GM18526 (cell line): ENCODE data around the gene CYB5D1.

Experiments
- POLR2A ChIP-seq: IDR thresholded peaks from 3 replicates; pipeline ENCODE4 v1.6.1; 2011; ENCODE audit not compliant: insufficient read length; ENCODE audit errors: extremely low read depth

Gene CYB5D1

DNA sequence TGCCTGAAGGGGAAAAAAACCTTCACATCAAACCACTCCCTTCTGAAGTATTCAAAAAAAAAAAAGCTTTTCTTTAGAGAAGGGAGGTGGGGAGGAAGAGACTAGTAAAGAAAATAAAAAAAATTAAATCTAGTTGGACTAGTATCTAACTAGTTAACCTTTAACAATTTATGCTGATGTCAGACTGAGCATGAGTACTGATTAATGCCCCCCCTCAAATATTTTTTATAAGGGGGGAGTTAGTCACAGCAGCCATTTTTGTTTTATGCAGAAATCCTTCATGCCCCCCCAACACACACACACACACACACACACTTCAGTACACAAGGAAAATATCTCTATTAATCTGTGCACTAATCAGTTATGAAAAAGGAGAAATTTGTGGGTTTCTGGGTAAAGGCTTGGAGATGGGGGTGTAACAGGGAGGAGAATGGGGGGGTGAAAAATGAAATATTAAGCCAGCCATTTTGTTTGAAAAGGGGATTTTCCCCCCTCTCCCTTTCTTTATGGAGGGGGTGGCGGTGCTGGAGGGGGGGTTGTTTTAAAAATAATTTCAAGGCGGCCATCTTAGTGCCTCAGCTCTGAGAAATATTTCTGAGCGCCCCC, 26.1 kb downstream of the CYB5D1 start:
- no peak for TF ChIP-seq POLR2A

DNA sequence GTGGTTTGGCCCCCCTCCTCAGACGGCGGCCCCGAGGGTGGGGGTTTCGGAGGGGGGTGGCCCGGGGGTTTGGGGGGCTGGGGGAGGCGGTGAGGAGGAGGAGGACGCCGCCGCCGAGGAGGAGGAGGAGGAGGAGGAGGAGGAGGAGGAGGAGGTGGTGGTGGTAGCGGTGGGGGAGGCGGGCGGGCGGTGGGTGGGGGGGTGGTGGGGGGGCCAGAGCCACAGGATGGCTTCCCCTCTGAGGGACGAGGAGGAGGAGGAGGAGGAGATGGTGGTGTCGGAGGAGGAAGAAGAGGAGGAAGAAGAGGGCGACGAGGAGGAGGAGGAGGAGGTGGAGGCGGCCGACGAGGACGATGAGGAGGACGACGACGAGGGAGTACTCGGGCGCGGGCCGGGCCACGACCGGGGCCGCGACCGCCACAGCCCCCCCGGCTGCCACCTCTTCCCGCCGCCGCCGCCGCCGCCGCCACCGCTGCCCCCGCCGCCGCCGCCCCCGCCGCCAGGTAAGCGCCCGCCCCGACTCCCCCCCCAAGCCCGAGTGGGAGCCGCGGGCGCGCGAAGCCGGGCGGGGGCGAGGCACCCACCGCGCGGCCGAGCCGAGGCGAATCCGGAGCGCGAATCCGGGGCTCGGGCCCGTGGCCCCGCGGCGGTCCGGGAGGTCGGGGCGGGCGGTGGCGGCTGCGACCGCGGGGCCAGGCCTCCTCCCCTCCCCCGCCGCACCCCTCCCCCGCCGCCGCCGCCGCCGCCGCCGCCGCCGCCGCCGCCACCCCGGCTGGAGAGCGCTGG, 27.0 kb downstream of the CYB5D1 start:
- TF ChIP-seq POLR2A, result peak; percentile 33

DNA sequence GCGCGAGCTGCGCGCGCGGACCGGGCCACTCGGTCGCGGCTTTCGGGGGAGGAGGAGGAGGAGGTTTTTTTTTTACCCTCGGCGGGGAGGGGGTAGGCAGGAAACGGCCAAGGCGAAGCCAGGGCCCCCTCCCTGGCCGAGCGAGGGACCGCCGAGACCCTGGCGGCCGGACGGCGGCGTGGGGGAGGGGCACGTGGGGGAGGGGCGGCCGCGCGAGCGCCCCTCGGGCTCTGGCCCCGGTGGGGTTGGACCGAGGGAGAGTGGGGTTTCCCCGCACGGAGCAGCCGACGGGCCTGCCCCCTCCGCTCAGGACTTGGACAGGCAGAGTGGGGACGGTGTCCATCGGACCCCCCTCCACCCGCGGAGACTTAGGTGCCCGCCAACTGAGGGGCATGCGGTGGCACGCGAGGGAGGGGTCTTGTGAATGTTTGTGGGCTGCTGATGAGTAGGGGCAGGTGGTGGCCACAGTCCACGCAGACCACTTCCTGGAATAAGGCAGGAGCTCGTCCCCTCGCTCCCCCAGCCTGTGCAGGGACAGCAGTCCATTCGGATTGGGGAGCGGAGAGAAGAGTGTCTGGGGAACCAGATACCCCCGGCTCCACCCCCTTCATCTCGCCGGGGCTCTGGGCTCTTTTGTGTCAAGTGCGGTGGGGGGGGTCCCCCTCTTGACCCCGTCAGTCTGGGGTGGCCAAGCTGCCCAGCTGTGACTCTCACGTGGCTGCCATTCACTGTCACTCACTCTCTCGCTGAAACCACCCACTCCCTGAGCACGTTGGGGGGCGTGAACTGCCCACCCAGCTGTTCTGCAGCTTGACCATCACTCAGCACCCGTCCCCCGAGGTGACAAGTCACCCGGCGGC, 27.8 kb downstream of the CYB5D1 start:
- peak; percentile 43 for TF ChIP-seq POLR2A

- no peak for TF ChIP-seq POLR2A
These were observed 28.6 kb downstream of the CYB5D1 start for GRCh38 chr17:7886227-7887037.

- no peak for TF ChIP-seq POLR2A
These were observed 29.3 kb downstream of the CYB5D1 start for GRCh38 chr17:7887038-7887481.

DNA sequence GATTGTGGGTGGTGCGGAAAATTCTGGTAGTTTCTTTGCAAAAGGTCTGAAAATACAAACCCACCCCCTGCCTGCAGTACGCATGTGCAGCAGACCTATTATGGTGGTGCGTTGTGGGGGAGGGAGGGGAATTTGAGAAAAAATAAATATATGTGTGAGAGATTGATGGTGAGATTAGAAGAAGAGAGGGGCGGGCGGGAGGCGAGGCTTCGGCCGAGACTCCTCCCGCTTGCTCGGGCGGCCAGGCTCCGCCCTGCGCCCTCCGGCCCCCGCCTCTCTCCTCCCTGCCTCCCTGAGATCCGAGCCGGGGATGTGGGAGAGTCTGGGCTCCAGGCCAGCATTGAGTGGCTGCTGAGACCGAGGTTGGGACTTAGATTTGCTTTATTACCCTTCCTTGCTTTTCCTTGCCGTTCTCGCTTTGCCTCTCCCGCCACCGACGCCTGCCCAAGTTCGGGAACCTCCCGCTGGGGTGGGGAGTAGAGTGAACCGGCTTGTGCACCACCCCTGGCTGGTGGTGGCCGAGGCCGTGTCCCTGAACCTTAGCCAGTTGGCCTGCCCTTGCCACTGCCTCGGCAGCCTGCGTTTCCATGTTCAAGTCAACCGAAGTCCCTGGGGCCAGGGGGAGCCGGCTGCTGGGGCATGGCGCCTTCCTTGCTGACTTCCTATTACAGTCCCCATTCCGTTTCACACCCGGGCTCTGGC, 29.8 kb downstream of the CYB5D1 start:
- peak; percentile 40 for TF ChIP-seq POLR2A

DNA sequence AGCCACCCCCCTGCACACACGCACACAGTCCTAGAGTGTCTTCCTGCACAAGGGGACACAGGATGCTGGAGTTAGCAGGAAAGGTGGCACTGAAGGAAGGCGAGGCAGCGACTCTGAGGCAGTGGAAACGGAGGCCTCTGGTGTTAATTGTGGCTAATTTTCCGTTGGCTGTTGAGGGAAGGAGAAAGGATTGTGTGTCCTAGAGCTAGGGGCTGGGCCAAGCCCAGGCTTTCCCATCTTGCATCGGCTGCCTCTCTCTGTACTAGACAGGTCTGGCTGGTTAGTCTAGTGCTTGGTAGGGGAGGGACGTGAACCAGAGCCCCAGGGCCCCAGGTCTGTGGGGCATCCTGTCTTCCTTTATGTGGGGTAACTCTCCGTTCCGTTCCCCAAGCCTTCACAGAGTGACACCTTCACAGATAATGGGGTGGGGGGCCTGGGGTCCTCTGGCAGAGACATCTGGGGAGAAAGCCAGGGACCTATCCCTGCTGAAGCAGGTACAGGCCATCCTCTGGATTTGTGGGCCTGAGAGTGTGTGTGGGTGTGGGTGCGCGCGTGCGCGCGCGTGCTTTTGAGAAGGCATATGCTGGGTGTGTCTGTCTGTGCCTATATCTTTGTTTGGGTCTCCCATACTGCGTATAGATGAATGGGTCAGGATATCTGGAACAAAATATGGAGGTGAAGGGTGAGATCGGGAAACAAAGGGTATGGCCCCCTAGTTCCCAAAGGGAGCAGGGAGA, 30.5 kb downstream of the CYB5D1 start, which contains the start of gene CHD3:
Gene CHD3 (plus strand): TSS at position 606 of the 737 bp plus-strand sequence. CDS start 212 bp downstream, outside the sequence.
- TF ChIP-seq POLR2A, result no peak

DNA sequence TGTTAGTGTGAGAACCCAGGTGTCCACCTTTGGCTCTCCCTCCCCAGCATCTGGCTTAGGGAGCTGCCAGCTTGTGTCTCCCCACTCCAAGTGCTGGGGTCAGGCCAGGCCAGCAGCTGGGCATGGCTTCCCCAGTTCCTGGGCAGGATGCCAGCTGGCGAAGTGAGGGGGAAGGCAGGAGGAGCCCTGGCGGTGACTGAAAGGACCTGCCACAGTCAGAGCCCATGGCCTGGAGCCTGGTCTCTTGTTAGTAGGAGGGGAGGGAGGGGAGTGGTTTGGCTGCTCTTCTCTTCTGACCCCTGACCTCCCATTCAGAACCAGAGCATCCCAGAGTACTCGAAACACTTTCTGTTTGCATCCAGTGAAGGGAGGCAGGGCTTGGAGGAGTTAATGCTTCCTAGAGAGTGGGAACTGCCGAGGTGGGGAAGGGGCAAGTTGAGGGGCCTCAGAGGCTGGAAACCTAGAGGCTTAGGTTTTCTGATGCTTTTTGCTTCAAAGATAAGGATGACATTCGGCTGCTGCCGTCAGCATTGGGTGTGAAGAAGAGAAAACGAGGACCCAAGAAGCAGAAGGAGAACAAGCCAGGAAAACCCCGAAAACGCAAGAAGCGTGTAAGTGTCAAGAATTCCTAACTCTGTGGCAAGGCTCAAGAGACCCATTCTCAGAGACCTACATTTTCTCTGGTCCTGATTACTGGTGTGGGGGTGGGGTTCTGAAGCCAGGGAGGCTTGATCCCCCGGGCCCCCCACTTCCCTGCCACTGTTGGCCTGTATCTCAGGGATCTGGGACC, 31.6 kb downstream of the CYB5D1 start:
- TF ChIP-seq POLR2A, result no peak

DNA sequence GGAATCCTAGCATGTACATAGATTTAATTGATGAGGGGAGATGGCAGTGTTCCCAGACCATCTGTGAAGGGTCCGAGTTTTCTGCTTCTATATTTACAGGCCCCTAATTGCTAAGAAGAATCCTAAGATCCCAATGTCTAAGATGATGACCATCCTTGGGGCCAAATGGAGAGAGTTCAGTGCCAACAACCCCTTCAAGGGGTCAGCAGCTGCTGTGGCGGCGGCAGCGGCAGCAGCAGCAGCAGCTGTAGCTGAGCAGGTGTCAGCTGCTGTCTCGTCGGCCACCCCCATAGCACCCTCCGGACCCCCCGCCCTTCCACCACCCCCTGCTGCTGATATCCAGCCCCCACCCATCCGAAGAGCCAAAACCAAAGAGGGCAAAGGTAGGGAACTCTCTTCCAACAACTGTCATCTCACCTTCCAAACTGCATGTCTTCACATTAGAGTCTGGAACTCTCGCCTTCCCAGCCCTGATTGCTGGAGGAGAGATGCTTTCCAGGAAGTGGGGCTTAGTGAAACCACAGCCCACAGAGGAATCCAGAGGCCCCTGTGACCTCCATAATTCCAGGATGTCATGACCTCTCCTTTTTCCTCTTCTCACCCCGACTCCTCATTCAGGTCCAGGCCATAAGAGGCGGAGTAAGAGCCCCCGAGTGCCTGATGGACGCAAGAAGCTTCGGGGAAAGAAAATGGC, 35.5 kb downstream of the CYB5D1 start:
- no peak for TF ChIP-seq POLR2A

DNA sequence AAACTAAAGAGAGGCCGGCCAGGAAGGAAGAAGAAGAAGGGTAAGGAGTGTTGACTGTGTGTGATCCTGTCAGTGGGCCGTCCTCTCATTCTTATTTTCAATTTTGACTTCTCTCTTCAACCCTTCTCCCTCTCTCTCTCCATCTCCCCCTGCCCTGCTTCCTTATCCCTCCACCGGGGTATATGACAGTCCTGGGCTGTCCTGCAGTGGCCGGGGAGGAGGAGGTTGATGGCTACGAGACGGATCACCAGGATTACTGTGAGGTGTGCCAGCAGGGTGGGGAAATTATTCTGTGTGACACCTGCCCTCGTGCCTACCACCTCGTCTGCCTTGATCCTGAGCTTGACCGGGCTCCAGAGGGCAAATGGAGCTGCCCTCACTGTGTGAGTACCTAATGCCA, 36.4 kb downstream of the CYB5D1 start:
- no peak for TF ChIP-seq POLR2A

- no peak for TF ChIP-seq POLR2A
These were observed 37.1 kb downstream of the CYB5D1 start for GRCh38 chr17:7894866-7895265.

DNA sequence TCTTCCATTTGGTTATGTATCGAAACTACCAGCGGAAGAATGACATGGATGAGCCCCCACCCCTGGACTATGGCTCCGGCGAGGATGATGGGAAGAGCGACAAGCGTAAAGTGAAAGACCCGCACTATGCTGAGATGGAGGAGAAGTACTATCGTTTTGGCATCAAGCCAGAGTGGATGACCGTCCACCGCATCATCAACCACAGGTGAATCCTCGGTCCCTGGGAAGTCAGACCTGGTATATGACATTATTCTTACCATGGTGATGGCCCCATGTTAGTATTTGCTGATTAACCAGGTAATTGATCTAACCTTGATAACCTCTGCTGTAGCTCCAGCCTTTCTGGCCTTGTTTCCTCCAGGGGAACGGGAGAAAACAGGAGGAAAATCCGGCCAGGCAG, 39.3 kb downstream of the CYB5D1 start:
- no peak for TF ChIP-seq POLR2A
